ENCODE measurements around the gene HKDC1. TPM values are rescaled to one million over a fixed set of nuclear protein-coding genes. Genes with fewer than 3 reads are reported as not detected.
A peak's percentile ranks its signal among the peaks of the same experiment; 100 is the strongest.

The HKDC1 gene
- total and polyA plus RNA-seq, 4 donors, result 1.5 to 11.1 (median 4.6) TPM

DNA sequence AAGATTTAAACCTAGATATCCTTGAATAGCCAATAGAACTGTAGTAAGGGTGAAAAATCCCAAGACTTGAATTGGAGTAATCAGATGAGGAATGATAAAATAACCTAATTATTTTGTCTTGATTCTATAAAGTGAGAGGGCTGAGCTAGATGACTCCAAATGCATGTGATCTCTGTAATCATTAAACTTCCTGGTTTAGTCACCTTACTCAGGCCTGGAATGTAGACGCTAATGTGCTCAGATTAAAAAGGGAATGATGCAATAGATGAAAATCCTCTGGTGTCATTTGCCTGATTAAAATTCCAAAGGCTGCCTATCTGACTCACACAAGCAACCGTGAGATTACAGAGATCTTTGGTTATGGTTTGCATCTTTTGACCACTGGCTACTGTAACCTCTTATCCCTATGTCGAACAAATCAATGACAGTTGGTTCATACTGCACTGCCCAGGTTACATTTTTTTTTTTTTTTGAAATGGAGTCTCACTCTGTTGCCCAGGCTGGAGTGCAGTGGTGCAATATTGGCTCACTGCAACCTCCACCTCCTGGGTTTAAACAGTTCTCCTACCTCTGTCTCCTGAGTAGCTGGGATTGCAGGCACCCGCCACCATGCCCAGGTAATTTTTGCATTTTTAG lies 2.9 kb upstream of the HKDC1 start:
- Histone ChIP-seq H3K27me3 (ENCODE audit: control insufficient read depth in 3 of 3, insufficient read depth in 3 of 3, low read length in 2 of 3) (no peaks in the 10 kb centered on the region), H3K4me1 (ENCODE audit: control insufficient read depth in 5 of 5, insufficient read depth in 5 of 5, low read length in 5 of 5) (no peaks in the 10 kb centered on the region), H3K9me3 (ENCODE audit: control insufficient read depth in 4 of 4, insufficient read depth in 3 of 4, low read length in 3 of 4) (peaks cover 0 to 4% (median 0%) of the 10 kb centered on the region in 4 donors), H3K4me3 (no peak overlapping the region), H3K9ac (ENCODE audit: insufficient read depth in 1 of 2, low read length in 2 of 2) (no peak overlapping the region), H3K27ac (ENCODE audit: low read depth in 1 of 2, low read length in 1 of 2) (no peak overlapping the region), H3K36me3 (ENCODE audit: control insufficient read depth in 4 of 4, insufficient read depth in 4 of 4, low read length in 4 of 4) (no peaks in the 10 kb centered on the region)
- ATAC-seq (ENCODE audit: insufficient read depth, low FRiP score) (peak; percentile 36), DNase-seq (no peak)
- no peak for TF ChIP-seq CTCF (IDR thresholded peaks at IDR 0.05; ENCODE audit: control extremely low read depth, extremely low read depth)
- 71 to 80% methylated on average over 4 of the region's 4 CpGs for WGBS, 2 donors

- 97% methylated on average over 6 of the region's 6 CpGs for WGBS, 2 donors
- ATAC-seq (ENCODE audit: insufficient read depth, low FRiP score), result no peak
- Histone ChIP-seq H3K27ac (ENCODE audit: low read depth in 1 of 2, low read length in 1 of 2) (no peak overlapping the region), H3K4me3 (no peak overlapping the region), H3K9me3 (ENCODE audit: control insufficient read depth in 4 of 4, insufficient read depth in 3 of 4, low read length in 3 of 4) (peaks cover 0 to 4% (median 0%) of the 10 kb centered on the region in 4 donors), H3K27me3 (ENCODE audit: control insufficient read depth in 3 of 3, insufficient read depth in 3 of 3, low read length in 2 of 3) (no peaks in the 10 kb centered on the region), H3K36me3 (ENCODE audit: control insufficient read depth in 4 of 4, insufficient read depth in 4 of 4, low read length in 4 of 4) (no peaks in the 10 kb centered on the region), H3K9ac (ENCODE audit: insufficient read depth in 1 of 2, low read length in 2 of 2) (no peak overlapping the region), H3K4me1 (ENCODE audit: control insufficient read depth in 5 of 5, insufficient read depth in 5 of 5, low read length in 5 of 5) (no peaks in the 10 kb centered on the region)
- TF ChIP-seq CTCF (IDR thresholded peaks at IDR 0.05; ENCODE audit: control extremely low read depth, extremely low read depth), result no peak
- DNase-seq, result no peak
Observed at GRCh38 chr10:69218831-69219230, 1.3 kb upstream of the HKDC1 start.

DNA sequence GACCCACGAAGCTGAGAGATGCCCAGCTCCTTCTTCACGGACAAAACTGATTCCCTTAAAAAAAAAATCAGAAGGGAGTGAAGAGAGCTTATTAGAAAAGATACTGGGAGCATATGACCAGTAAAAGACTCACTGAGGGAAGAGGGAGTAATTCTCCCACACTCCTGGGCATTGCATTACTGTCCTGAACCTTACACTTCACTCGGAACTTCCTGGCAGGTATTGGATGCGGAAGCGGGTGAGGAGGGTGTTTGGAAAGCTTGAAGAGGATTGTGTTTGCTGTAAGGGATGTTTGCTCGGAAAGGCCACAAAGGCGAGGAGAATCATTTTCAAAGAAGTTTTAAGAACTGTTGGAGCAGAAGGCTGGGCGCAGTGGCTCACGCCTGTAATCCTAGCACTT lies 375 bp downstream of the HKDC1 start:
- peak in 1 of 3 donors; percentile 21 for DNase-seq
- TF ChIP-seq CTCF (IDR thresholded peaks at IDR 0.05; ENCODE audit: control extremely low read depth, extremely low read depth), result no peak
- no peak overlapping the region for H3K9ac ChIP-seq (ENCODE audit: insufficient read depth in 1 of 2, low read length in 2 of 2)
- no peaks in the 10 kb centered on the region for H3K36me3 ChIP-seq (ENCODE audit: control insufficient read depth in 4 of 4, insufficient read depth in 4 of 4, low read length in 4 of 4)
- no peak for ATAC-seq (ENCODE audit: insufficient read depth, low FRiP score)
- H3K4me3 ChIP-seq, result no peak overlapping the region
- no peaks in the 10 kb centered on the region for H3K9me3 ChIP-seq (ENCODE audit: control insufficient read depth in 4 of 4, insufficient read depth in 3 of 4, low read length in 3 of 4)
- H3K4me1 ChIP-seq (ENCODE audit: control insufficient read depth in 5 of 5, insufficient read depth in 5 of 5, low read length in 5 of 5), result no peaks in the 10 kb centered on the region
- H3K27me3 ChIP-seq (ENCODE audit: control insufficient read depth in 3 of 3, insufficient read depth in 3 of 3, low read length in 2 of 3), result no peaks in the 10 kb centered on the region
- H3K27ac ChIP-seq (ENCODE audit: low read depth in 1 of 2, low read length in 1 of 2), result peak overlapping the region in 1 of 2 donors; percentile 55
- 69 to 89% methylated on average over 9 of the region's 9 CpGs for WGBS, 2 donors
